Measurements from ENCODE around the gene ANKRD31.
"Not testable (repeated sequence)": the region's sequence is repeated elsewhere in the genome, so short reads cannot be mapped to it uniquely, and the experiment has no call there.

ANKRD31 gene

DNA sequence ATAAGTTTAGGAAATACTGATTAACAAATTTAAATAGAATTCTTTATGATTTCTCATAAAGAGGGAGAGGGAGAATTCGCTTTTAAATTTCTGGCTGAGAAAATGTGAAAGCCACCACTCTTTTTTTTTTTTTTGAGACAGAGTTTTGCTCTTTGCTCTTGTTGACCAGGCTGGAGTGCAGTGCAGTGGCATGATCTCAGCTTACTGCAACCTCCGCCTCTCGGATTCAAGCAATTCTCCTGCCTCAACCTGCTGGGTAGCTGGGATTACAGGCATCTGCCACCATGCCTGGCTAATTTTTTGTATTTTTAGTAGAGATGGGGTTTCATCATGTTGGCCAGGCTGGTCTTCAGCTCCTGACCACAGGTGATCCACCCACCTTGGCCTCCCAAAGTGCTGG is 157.3 kb downstream of the ANKRD31 start:
- H3K27ac Mint-ChIP-seq; H3K36me3 Mint-ChIP-seq (ENCODE audit: low read depth); H3K27me3 Mint-ChIP-seq; H3K9me3 Mint-ChIP-seq; H3K4me3 Mint-ChIP-seq; DNase-seq: not testable (repeated sequence)
- peaks cover 20% of the 10 kb centered on the region for H3K4me1 Mint-ChIP-seq (ENCODE audit: low read depth)

- no peak for DNase-seq
Measured at GRCh38 chr5:75078027-75078426, 158.7 kb downstream of the ANKRD31 start.

GRCh38 chr5:75072061-75072460 is 164.6 kb downstream of the ANKRD31 start:
- Mint-ChIP-seq H3K27ac (no peak overlapping the region), H3K4me1 (ENCODE audit: low read depth) (peaks cover 12% of the 10 kb centered on the region), H3K9me3 (no peaks in the 10 kb centered on the region)

More at GRCh38 chr5:75078027-75078426, 158.7 kb downstream of the ANKRD31 start:
- H3K27ac Mint-ChIP-seq, result no peak overlapping the region
- no peaks in the 10 kb centered on the region for H3K27me3 Mint-ChIP-seq
- H3K4me3 Mint-ChIP-seq, result no peak overlapping the region
- no peaks in the 10 kb centered on the region for H3K9me3 Mint-ChIP-seq
- H3K4me1 Mint-ChIP-seq (ENCODE audit: low read depth), result peaks cover 20% of the 10 kb centered on the region
- no peaks in the 10 kb centered on the region for H3K36me3 Mint-ChIP-seq (ENCODE audit: low read depth)

GRCh38 chr5:75071100-75071499 is 165.6 kb downstream of the ANKRD31 start:
- H3K4me3 Mint-ChIP-seq, result no peak overlapping the region
- no peak for DNase-seq
- H3K9me3 Mint-ChIP-seq, result no peaks in the 10 kb centered on the region
- H3K4me1 Mint-ChIP-seq (ENCODE audit: low read depth), result peaks cover 13% of the 10 kb centered on the region
- no peaks in the 10 kb centered on the region for H3K36me3 Mint-ChIP-seq (ENCODE audit: low read depth)
- H3K27ac Mint-ChIP-seq, result no peak overlapping the region
- H3K27me3 Mint-ChIP-seq, result no peaks in the 10 kb centered on the region

More at GRCh38 chr5:75072061-75072460, 164.6 kb downstream of the ANKRD31 start:
- H3K4me3 Mint-ChIP-seq, result no peak overlapping the region
- no peaks in the 10 kb centered on the region for H3K36me3 Mint-ChIP-seq (ENCODE audit: low read depth)
- DNase-seq, result no peak
- H3K27me3 Mint-ChIP-seq, result no peaks in the 10 kb centered on the region

DNA sequence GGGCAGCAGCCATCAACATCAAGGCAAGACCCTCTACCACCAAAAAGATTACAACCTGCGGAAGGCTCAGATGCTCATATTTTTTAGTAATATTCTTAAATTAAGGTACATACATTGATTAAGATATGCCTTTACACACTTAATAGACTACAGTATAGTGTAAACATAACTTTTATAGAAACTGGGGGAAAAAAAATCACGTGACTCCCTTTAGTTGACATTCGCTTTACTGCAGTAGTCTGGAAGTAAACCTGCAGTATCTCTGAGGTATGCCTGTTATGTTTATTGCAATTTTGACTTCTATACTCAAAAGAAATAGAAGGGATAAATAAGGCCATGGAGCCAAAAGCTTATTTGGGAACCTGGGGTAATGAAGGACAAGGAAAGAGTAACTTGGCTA is 169.2 kb downstream of the ANKRD31 start:
- Mint-ChIP-seq H3K9me3 (peaks cover under 1% of the 10 kb centered on the region), H3K27me3 (no peaks in the 10 kb centered on the region), H3K4me1 (ENCODE audit: low read depth) (peaks cover 24% of the 10 kb centered on the region), H3K27ac (no peak overlapping the region), H3K36me3 (ENCODE audit: low read depth) (no peaks in the 10 kb centered on the region), H3K4me3 (no peak overlapping the region)
- DNase-seq, result no peak

GRCh38 chr5:75062925-75063531 is 173.7 kb downstream of the ANKRD31 start:
- H3K4me3 Mint-ChIP-seq, result no peak overlapping the region
- peak overlapping the region; percentile 9 for H3K27ac Mint-ChIP-seq
- peaks cover 66% of the 10 kb centered on the region for H3K4me1 Mint-ChIP-seq (ENCODE audit: low read depth)
- no peak for DNase-seq
- peaks cover 5% of the 10 kb centered on the region for H3K9me3 Mint-ChIP-seq
- no peaks in the 10 kb centered on the region for H3K27me3 Mint-ChIP-seq
- no peaks in the 10 kb centered on the region for H3K36me3 Mint-ChIP-seq (ENCODE audit: low read depth)

GRCh38 chr5:75059912-75060545 is 176.6 kb downstream of the ANKRD31 start:
- peaks cover 82% of the 10 kb centered on the region for H3K4me1 Mint-ChIP-seq (ENCODE audit: low read depth)
- peaks cover 2% of the 10 kb centered on the region for H3K27me3 Mint-ChIP-seq
- peak overlapping the region; percentile 85 for H3K27ac Mint-ChIP-seq
- H3K4me3 Mint-ChIP-seq, result peak overlapping the region; percentile 14
- DNase-seq, result no peak
- H3K9me3 Mint-ChIP-seq, result peaks cover 5% of the 10 kb centered on the region
- no peaks in the 10 kb centered on the region for H3K36me3 Mint-ChIP-seq (ENCODE audit: low read depth)

- peaks cover 10% of the 10 kb centered on the region for H3K27me3 Mint-ChIP-seq
- peak overlapping the region; percentile 85 for H3K27ac Mint-ChIP-seq
Measured at GRCh38 chr5:75058986-75059535, 177.6 kb downstream of the ANKRD31 start.

DNA sequence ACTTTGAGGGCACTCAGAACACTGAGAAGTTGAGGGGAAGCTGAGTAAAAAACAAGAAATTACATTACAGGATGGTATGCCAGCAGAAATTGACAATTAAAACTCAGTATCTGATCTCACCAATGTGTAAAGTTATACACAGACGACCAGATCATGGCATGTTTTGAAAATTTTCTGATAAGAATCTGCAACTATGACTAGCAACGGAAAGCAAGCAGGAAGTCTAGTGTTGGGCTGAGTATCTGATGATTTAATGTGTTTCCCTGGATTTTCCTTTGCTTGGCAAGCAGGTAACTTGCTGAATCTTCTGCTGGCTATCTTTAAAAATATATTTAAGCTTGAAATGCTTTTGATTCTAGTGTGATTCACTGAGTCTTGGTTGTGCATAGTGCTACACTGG is 179.1 kb downstream of the ANKRD31 start:
- Mint-ChIP-seq H3K4me3 (no peak overlapping the region), H3K27ac (peak overlapping the region; percentile 53)

More at GRCh38 chr5:75058986-75059535, 177.6 kb downstream of the ANKRD31 start:
- no peak for DNase-seq
- Mint-ChIP-seq H3K4me3 (no peak overlapping the region), H3K9me3 (peaks cover 5% of the 10 kb centered on the region), H3K36me3 (ENCODE audit: low read depth) (no peaks in the 10 kb centered on the region), H3K4me1 (ENCODE audit: low read depth) (peaks cover 89% of the 10 kb centered on the region)

GRCh38 chr5:75055727-75056144 is 180.9 kb downstream of the ANKRD31 start:
- no peak for DNase-seq
- Mint-ChIP-seq H3K27me3 (peaks cover 14% of the 10 kb centered on the region), H3K9me3 (no peaks in the 10 kb centered on the region), H3K27ac (no peak overlapping the region), H3K36me3 (ENCODE audit: low read depth) (no peaks in the 10 kb centered on the region), H3K4me3 (no peak overlapping the region), H3K4me1 (ENCODE audit: low read depth) (peaks cover 86% of the 10 kb centered on the region)

More for the DNA sequence above, 179.1 kb downstream of the ANKRD31 start:
- H3K27me3 Mint-ChIP-seq, result peaks cover 14% of the 10 kb centered on the region
- no peak for DNase-seq
- H3K36me3 Mint-ChIP-seq (ENCODE audit: low read depth), result no peaks in the 10 kb centered on the region
- peaks cover 85% of the 10 kb centered on the region for H3K4me1 Mint-ChIP-seq (ENCODE audit: low read depth)
- peaks cover 5% of the 10 kb centered on the region for H3K9me3 Mint-ChIP-seq

GRCh38 chr5:75054134-75054930 is 182.3 kb downstream of the ANKRD31 start:
- Mint-ChIP-seq H3K27ac (peak overlapping the region; percentile 90), H3K36me3 (ENCODE audit: low read depth) (no peaks in the 10 kb centered on the region), H3K4me1 (ENCODE audit: low read depth) (peaks cover 86% of the 10 kb centered on the region), H3K9me3 (no peaks in the 10 kb centered on the region), H3K27me3 (peaks cover 14% of the 10 kb centered on the region), H3K4me3 (peak overlapping the region; percentile 85)
- no peak for DNase-seq

- H3K27ac Mint-ChIP-seq, result peak overlapping the region; percentile 90
- H3K27me3 Mint-ChIP-seq, result peaks cover 14% of the 10 kb centered on the region
- peaks cover 86% of the 10 kb centered on the region for H3K4me1 Mint-ChIP-seq (ENCODE audit: low read depth)
Measured at GRCh38 chr5:75053304-75054133, 183.2 kb downstream of the ANKRD31 start.

DNA sequence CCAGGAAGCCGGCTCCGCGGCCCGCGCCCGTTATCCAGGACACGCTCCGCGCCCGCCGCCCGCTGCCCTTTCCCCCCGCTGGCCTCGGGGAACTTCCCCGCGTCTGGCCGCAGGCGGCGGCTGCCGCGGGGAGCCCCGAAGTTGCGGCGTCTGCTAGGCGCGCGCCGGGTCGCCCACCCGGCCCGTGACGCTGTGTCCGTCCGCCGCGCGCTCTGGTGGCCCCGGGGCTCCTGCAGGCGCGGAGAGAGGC is 183.7 kb downstream of the ANKRD31 start:
- DNase-seq, result peak; percentile 74
- Mint-ChIP-seq H3K9me3 (no peaks in the 10 kb centered on the region), H3K36me3 (ENCODE audit: low read depth) (no peaks in the 10 kb centered on the region), H3K4me3 (peak overlapping the region; percentile 85), H3K4me1 (ENCODE audit: low read depth) (peaks cover 86% of the 10 kb centered on the region), H3K27me3 (peaks cover 14% of the 10 kb centered on the region), H3K27ac (no peak overlapping the region)

More at GRCh38 chr5:75053304-75054133, 183.2 kb downstream of the ANKRD31 start:
- Mint-ChIP-seq H3K36me3 (ENCODE audit: low read depth) (no peaks in the 10 kb centered on the region), H3K9me3 (no peaks in the 10 kb centered on the region), H3K4me3 (peak overlapping the region; percentile 85)
- DNase-seq, result peak; percentile 74

All from activated T-cell treated with anti-CD3 and anti-CD28 coated beads, Interleukin-2, amount 50 U/mL, for 24 hours (primary cell).